SU-DHL-6 (cell line): ENCODE results near the gene MS4A1.
A peak's percentile ranks its signal among the peaks of the same experiment; 100 is the strongest.

Source experiments
- H2AFZ ChIP-seq: fragments of 200-600 bp; sonication (generic); 2 replicates; pipeline ENCODE4 v1.6.1; 2014; ENCODE audit warnings: low read depth, mild to moderate bottlenecking, moderate library complexity, mixed read lengths, antibody characterized with exemption, low read length; ENCODE audit not compliant: severe bottlenecking
- H3F3A ChIP-seq: fragments of 200-600 bp; shearing (Covaris generic); 2 replicates; pipeline ENCODE4 v1.6.0; 2016; ENCODE audit warnings: antibody characterized with exemption, mild to moderate bottlenecking; ENCODE audit not compliant: insufficient read depth
- H3K27ac ChIP-seq: fragments of 200-600 bp; sonication (generic); 2 replicates; pipeline ENCODE4 v1.5.1; 2016; ENCODE audit warnings: low read depth, mild to moderate bottlenecking, low read length, moderate library complexity, mixed read lengths
- H3K27me3 ChIP-seq: fragments of 200-600 bp; sonication (generic), shearing (Covaris generic); 2 replicates; pipeline ENCODE4 v1.6.0; 2014; ENCODE audit warnings: mild to moderate bottlenecking, low read length
- H3K36me3 ChIP-seq: fragments of 200-600 bp; sonication (generic); 2 replicates; pipeline ENCODE4 v1.6.1; 2014; ENCODE audit warnings: mild to moderate bottlenecking, low read length, mixed read lengths
- H3K4me2 ChIP-seq: fragments of 300-600, 200-600 bp; shearing (Covaris generic), sonication (generic); 2 replicates; pipeline ENCODE4 v1.6.0; 2014; ENCODE audit warnings: low read length, low read depth, mild to moderate bottlenecking; ENCODE audit not compliant: poor library complexity, severe bottlenecking
- H3K4me3 ChIP-seq: fragments of 200-600 bp; sonication (generic); 2 replicates; pipeline ENCODE4 v1.5.1; 2014; ENCODE audit warnings: antibody characterized with exemption, low read length, mild to moderate bottlenecking, mixed read lengths; ENCODE audit not compliant: insufficient read depth, poor library complexity, severe bottlenecking
- H3K79me2 ChIP-seq: fragments of 200-600 bp; sonication (generic); 2 replicates; pipeline ENCODE4 v1.6.1; 2014; ENCODE audit warnings: mild to moderate bottlenecking, low read length, moderate library complexity; ENCODE audit not compliant: insufficient read depth
- H3K9ac ChIP-seq: fragments of 200-600 bp; sonication (generic); 2 replicates; pipeline ENCODE4 v1.7.0; 2014; ENCODE audit warnings: mild to moderate bottlenecking, low read length
- H3K9me2 ChIP-seq: fragments of 200-600 bp; sonication (generic); replicated peaks from 2 replicates; pipeline ENCODE4 v1.6.1; 2014; ENCODE audit warnings: low read length; ENCODE audit not compliant: insufficient read depth
- H3K9me3 ChIP-seq: fragments of 200-600 bp; sonication (generic); 2 replicates; pipeline ENCODE4 v1.6.1; 2014; ENCODE audit warnings: low read length, mixed read lengths; ENCODE audit not compliant: insufficient read depth
- H4K20me1 ChIP-seq: fragments of 200-600 bp; sonication (generic); 2 replicates; pipeline ENCODE4 v1.6.1; 2014; ENCODE audit warnings: low read depth, mild to moderate bottlenecking, antibody characterized with exemption, low read length, moderate library complexity, mixed read lengths
- CTCF ChIP-seq: fragments of 200-600 bp; sonication (generic); IDR thresholded peaks from one replicate; pipeline ENCODE4 v1.5.1; 2017; ENCODE audit warnings: antibody characterized with exemption, mild to moderate bottlenecking, low read length, moderate library complexity; ENCODE audit not compliant: insufficient read depth, poor library complexity, severe bottlenecking
- EZH2phosphoT487 ChIP-seq: fragments of 200-600 bp; sonication (generic), shearing (Covaris generic); conservative IDR thresholded peaks from 2 replicates; pipeline ENCODE4 v1.6.1; 2018; ENCODE audit warnings: mild to moderate bottlenecking, antibody characterized with exemption, low read length, moderate library complexity, mixed read lengths

MS4A1 gene

GRCh38 chr11:60454212-60454611, 1.4 kb upstream of the MS4A1 start:
- Histone ChIP-seq H3K27me3 (no peaks in the 10 kb centered on the region), H2AFZ (no peak overlapping the region), H3K9me2 (no peaks in the 10 kb centered on the region), H3K9ac (peak overlapping the region; percentile 48), H4K20me1 (peaks cover 13% of the 10 kb centered on the region), H3K4me2 (peak overlapping the region; percentile 75), H3K79me2 (peaks cover 36% of the 10 kb centered on the region), H3K27ac (peak overlapping the region; percentile 99), H3K4me3 (peak overlapping the region; percentile 16), H3F3A (peaks cover 58% of the 10 kb centered on the region), H3K36me3 (peaks cover 33% of the 10 kb centered on the region), H3K9me3 (no peaks in the 10 kb centered on the region)
- TF ChIP-seq EZH2phosphoT487: no peak

- Histone ChIP-seq H3K79me2 (peaks cover 69% of the 10 kb centered on the region), H3K27me3 (no peaks in the 10 kb centered on the region), H3K27ac (peak overlapping the region; percentile 99), H3K4me2 (peak overlapping the region; percentile 83), H3K9ac (peak overlapping the region; percentile 96), H3K36me3 (peaks cover 59% of the 10 kb centered on the region), H3K9me2 (no peaks in the 10 kb centered on the region), H3F3A (peaks cover 87% of the 10 kb centered on the region), H2AFZ (no peak overlapping the region), H3K4me3 (peak overlapping the region; percentile 83), H4K20me1 (peaks cover 36% of the 10 kb centered on the region), H3K9me3 (no peaks in the 10 kb centered on the region)
- TF ChIP-seq CTCF: no peak
- TF ChIP-seq EZH2phosphoT487: no peak
These were observed 1.9 kb downstream of the MS4A1 start for GRCh38 chr11:60457576-60457975.

- H3K36me3 ChIP-seq: peaks cover 77% of the 10 kb centered on the region
- peak overlapping the region; percentile 83 for H3K4me2 ChIP-seq
- H3K79me2 ChIP-seq: peaks cover 79% of the 10 kb centered on the region
- peaks cover 95% of the 10 kb centered on the region for H3F3A ChIP-seq
- H3K27me3 ChIP-seq: no peaks in the 10 kb centered on the region
- peak overlapping the region; percentile 99 for H3K27ac ChIP-seq
- H2AFZ ChIP-seq: no peak overlapping the region
- peaks cover 53% of the 10 kb centered on the region for H4K20me1 ChIP-seq
- peak overlapping the region; percentile 83 for H3K4me3 ChIP-seq
- no peak for TF ChIP-seq CTCF
- peak overlapping the region; percentile 96 for H3K9ac ChIP-seq
- no peaks in the 10 kb centered on the region for H3K9me3 ChIP-seq
- no peaks in the 10 kb centered on the region for H3K9me2 ChIP-seq
These were observed 3.7 kb downstream of the MS4A1 start for GRCh38 chr11:60459345-60459744.

- Histone ChIP-seq H3K4me2 (no peak overlapping the region), H4K20me1 (peaks cover 32% of the 10 kb centered on the region), H3K9me2 (no peaks in the 10 kb centered on the region), H3K27ac (peak overlapping the region; percentile 60; the same call in 1 of the 2 replicates), H3K4me3 (no peak overlapping the region), H3K36me3 (peaks cover 75% of the 10 kb centered on the region), H3F3A (peaks cover 85% of the 10 kb centered on the region), H3K27me3 (no peaks in the 10 kb centered on the region), H3K9me3 (no peaks in the 10 kb centered on the region), H3K9ac (no peak overlapping the region), H3K79me2 (no peaks in the 10 kb centered on the region), H2AFZ (no peak overlapping the region)
- TF ChIP-seq EZH2phosphoT487 (no peak), CTCF (no peak)
These were observed 13.2 kb downstream of the MS4A1 start for GRCh38 chr11:60468829-60469228.
